ENCODE results near the gene TSKU. TPM values are rescaled to one million over a fixed set of nuclear protein-coding genes. Genes with fewer than 3 reads are reported as not detected.
A peak's percentile ranks its signal among the peaks of the same experiment; 100 is the strongest.

The TSKU gene
- total RNA-seq, 1 donor from 2014 or later, result 84.0 TPM

DNA sequence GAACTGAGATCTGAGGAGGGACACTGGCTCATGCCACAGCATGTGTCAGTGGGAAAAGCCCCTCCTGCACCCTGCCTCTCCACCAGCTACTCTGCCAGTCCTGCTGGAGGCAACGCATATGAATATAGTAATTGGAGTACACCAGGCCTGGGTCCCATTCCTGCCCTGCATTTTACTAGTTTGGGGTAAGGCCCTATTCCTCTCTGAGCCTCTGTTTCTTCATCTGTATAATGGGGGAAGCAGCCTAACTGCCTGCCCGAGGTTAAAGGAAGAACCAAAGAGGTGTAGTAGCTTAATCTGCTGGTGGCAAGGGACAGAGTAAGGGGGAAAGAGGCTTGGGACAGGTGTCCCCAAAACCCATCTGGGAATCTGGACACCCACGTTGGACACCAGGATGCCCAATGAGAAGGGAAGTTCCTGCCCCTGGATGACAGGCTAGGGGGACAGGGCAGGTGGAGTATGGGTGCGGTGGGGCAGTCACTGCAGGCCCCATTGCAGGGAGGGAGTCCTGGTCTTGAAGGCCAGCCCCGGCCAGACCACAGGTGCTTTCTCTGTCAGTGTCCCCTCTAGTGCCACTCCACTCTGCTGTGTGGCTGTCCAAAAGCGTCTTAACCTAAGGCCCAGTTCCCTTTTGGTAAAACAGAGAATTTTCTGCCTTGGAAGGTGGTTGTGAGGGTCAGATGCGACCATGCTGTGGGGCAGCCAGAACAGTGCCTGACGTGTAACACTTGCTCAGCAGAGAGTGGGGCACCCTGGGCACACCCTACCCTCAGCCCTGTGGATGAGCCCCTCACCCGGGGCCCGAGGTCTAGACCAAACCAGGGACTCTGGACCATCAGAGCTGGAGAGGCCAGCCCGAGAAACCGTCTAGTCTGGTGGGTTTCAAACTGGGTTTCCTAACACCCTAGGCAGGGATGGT, 11.5 kb downstream of the TSKU start:
- no peak overlapping the region for H3K4me3 Mint-ChIP-seq (ENCODE audit: unreplicated experiment)

DNA sequence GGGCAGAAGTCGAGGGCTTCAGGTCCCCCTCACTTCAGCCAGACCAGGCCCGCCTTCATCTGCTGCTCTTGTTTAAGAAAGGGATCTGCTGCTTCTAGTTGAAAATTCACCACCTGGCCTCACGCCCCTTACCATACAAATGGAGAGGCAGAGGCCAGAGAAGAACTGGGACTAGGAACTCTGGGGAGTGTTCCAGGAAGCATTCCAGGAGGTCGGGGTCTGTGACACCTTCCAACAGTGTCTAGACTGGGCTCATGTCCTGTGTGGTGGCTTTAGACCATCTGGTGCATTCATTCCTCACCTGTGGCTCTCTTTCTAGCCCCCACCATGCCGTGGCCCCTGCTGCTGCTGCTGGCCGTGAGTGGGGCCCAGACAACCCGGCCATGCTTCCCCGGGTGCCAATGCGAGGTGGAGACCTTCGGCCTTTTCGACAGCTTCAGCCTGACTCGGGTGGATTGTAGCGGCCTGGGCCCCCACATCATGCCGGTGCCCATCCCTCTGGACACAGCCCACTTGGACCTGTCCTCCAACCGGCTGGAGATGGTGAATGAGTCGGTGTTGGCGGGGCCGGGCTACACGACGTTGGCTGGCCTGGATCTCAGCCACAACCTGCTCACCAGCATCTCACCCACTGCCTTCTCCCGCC, 12.3 kb downstream of the TSKU start:
- peaks cover 79% of the 10 kb centered on the region for H3K4me1 Mint-ChIP-seq (ENCODE audit: unreplicated experiment)
- TF ChIP-seq, protein P1, sequence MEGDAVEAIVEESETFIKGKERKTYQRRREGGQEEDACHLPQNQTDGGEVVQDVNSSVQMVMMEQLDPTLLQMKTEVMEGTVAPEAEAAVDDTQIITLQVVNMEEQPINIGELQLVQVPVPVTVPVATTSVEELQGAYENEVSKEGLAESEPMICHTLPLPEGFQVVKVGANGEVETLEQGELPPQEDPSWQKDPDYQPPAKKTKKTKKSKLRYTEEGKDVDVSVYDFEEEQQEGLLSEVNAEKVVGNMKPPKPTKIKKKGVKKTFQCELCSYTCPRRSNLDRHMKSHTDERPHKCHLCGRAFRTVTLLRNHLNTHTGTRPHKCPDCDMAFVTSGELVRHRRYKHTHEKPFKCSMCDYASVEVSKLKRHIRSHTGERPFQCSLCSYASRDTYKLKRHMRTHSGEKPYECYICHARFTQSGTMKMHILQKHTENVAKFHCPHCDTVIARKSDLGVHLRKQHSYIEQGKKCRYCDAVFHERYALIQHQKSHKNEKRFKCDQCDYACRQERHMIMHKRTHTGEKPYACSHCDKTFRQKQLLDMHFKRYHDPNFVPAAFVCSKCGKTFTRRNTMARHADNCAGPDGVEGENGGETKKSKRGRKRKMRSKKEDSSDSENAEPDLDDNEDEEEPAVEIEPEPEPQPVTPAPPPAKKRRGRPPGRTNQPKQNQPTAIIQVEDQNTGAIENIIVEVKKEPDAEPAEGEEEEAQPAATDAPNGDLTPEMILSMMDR (IDR thresholded peaks at IDR 0.05), result no peak
- peaks cover 7% of the 10 kb centered on the region for H3K9me3 Mint-ChIP-seq (ENCODE audit: unreplicated experiment)
- DNase-seq (ENCODE audit: extremely low spot score, unreplicated experiment), result no peak
- H3K4me3 Mint-ChIP-seq (ENCODE audit: unreplicated experiment), result no peak overlapping the region
- peak overlapping the region; percentile 47 for H3K27ac Mint-ChIP-seq (ENCODE audit: unreplicated experiment)
- H3K27me3 Mint-ChIP-seq (ENCODE audit: unreplicated experiment), result no peaks in the 10 kb centered on the region
- peaks cover 31% of the 10 kb centered on the region for H3K36me3 Mint-ChIP-seq (ENCODE audit: unreplicated experiment)

More for the DNA sequence above, 11.5 kb downstream of the TSKU start:
- peak overlapping the region; percentile 93 for H3K27ac Mint-ChIP-seq (ENCODE audit: unreplicated experiment)
- no peaks in the 10 kb centered on the region for H3K27me3 Mint-ChIP-seq (ENCODE audit: unreplicated experiment)
- H3K36me3 Mint-ChIP-seq (ENCODE audit: unreplicated experiment), result peaks cover 29% of the 10 kb centered on the region
- H3K4me1 Mint-ChIP-seq (ENCODE audit: unreplicated experiment), result peaks cover 77% of the 10 kb centered on the region
- TF ChIP-seq, protein P1 (IDR thresholded peaks at IDR 0.05), result no peak
- peak; percentile 44 for DNase-seq (ENCODE audit: extremely low spot score, unreplicated experiment)
- H3K9me3 Mint-ChIP-seq (ENCODE audit: unreplicated experiment), result peaks cover 7% of the 10 kb centered on the region

DNA sequence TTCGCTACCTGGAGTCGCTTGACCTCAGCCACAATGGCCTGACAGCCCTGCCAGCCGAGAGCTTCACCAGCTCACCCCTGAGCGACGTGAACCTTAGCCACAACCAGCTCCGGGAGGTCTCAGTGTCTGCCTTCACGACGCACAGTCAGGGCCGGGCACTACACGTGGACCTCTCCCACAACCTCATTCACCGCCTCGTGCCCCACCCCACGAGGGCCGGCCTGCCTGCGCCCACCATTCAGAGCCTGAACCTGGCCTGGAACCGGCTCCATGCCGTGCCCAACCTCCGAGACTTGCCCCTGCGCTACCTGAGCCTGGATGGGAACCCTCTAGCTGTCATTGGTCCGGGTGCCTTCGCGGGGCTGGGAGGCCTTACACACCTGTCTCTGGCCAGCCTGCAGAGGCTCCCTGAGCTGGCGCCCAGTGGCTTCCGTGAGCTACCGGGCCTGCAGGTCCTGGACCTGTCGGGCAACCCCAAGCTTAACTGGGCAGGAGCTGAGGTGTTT, 12.8 kb downstream of the TSKU start:
- peaks cover 25% of the 10 kb centered on the region for H3K36me3 Mint-ChIP-seq (ENCODE audit: unreplicated experiment)
- H3K27ac Mint-ChIP-seq (ENCODE audit: unreplicated experiment), result peak overlapping the region; percentile 47
- peaks cover 79% of the 10 kb centered on the region for H3K4me1 Mint-ChIP-seq (ENCODE audit: unreplicated experiment)
- no peaks in the 10 kb centered on the region for H3K27me3 Mint-ChIP-seq (ENCODE audit: unreplicated experiment)
- no peak overlapping the region for H3K4me3 Mint-ChIP-seq (ENCODE audit: unreplicated experiment)
- no peak for DNase-seq (ENCODE audit: extremely low spot score, unreplicated experiment)
- peaks cover 1% of the 10 kb centered on the region for H3K9me3 Mint-ChIP-seq (ENCODE audit: unreplicated experiment)
- TF ChIP-seq, protein P1 (IDR thresholded peaks at IDR 0.05), result no peak

DNA sequence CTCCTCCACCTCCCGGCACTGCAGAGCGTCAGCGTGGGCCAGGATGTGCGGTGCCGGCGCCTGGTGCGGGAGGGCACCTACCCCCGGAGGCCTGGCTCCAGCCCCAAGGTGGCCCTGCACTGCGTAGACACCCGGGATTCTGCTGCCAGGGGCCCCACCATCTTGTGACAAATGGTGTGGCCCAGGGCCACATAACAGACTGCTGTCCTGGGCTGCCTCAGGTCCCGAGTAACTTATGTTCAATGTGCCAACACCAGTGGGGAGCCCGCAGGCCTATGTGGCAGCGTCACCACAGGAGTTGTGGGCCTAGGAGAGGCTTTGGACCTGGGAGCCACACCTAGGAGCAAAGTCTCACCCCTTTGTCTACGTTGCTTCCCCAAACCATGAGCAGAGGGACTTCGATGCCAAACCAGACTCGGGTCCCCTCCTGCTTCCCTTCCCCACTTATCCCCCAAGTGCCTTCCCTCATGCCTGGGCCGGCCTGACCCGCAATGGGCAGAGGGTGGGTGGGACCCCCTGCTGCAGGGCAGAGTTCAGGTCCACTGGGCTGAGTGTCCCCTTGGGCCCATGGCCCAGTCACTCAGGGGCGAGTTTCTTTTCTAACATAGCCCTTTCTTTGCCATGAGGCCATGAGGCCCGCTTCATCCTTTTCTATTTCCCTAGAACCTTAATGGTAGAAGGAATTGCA, 13.5 kb downstream of the TSKU start:
- TF ChIP-seq, protein P1 (IDR thresholded peaks at IDR 0.05), result no peak
- Mint-ChIP-seq H3K4me3 (ENCODE audit: unreplicated experiment) (no peak overlapping the region), H3K4me1 (ENCODE audit: unreplicated experiment) (peaks cover 79% of the 10 kb centered on the region), H3K27me3 (ENCODE audit: unreplicated experiment) (no peaks in the 10 kb centered on the region), H3K9me3 (ENCODE audit: unreplicated experiment) (no peaks in the 10 kb centered on the region), H3K36me3 (ENCODE audit: unreplicated experiment) (peaks cover 24% of the 10 kb centered on the region), H3K27ac (ENCODE audit: unreplicated experiment) (no peak overlapping the region)
- no peak for DNase-seq (ENCODE audit: extremely low spot score, unreplicated experiment)

All from osteocyte (in vitro differentiated cells).